ENCODE data around the gene STBD1.

- no peak for TF ChIP-seq CTCF (IDR thresholded peaks at IDR 0.05 in 8 of 11, conservative IDR thresholded peaks at IDR 0.05 in 3 of 11)
- TF ChIP-seq POLR2A (IDR thresholded peaks at IDR 0.05): no peak
Observed at GRCh38 chr4:76341063-76341462, 34.5 kb downstream of the STBD1 start.
